Stomach (tissue), 9 donors: ENCODE measurements around the gene OLFM4. TPM values are rescaled to one million over a fixed set of nuclear protein-coding genes. Genes with fewer than 3 reads are reported as not detected.

ENCODE experiments used
- DNase-seq, 2 donors: peaks; one replicate each; pipeline versions ENCODE4 v3.0.0 to v3.0.0-alpha.2; 2013 to 2019
- H3K27ac ChIP-seq, 5 donors: fragments of 200-600 bp in 4 of 5; sonication (generic) in 4 of 5; one replicate each; pipeline ENCODE4 v1.5.1; 2013 to 2019; ENCODE audit warnings: mild to moderate bottlenecking in 1 of 5, moderate library complexity in 1 of 5
- H3K27me3 ChIP-seq, 3 donors: fragments of 200-600 bp; sonication (generic); one replicate each; pipeline ENCODE4 v1.5.1; 2017 to 2019; ENCODE audit warnings: mixed run types in 1 of 3
- H3K36me3 ChIP-seq, 4 donors: fragments of 200-600 bp; sonication (generic); 1 replicate in 3 of 4; 2 replicates in 1 of 4; pipeline ENCODE4 v1.5.1; 2016 to 2019
- H3K4me1 ChIP-seq, 4 donors: fragments of 200-600 bp; sonication (generic); one replicate each; pipeline ENCODE4 v1.5.1; 2016 to 2019
- H3K4me3 ChIP-seq, 4 donors: fragments of 200-600 bp; sonication (generic) in 3 of 4; one replicate each; pipeline ENCODE4 v1.5.1; 2016 to 2019; ENCODE audit warnings: mild to moderate bottlenecking in 1 of 4
- H3K9me3 ChIP-seq, 4 donors: fragments of 200-600 bp; sonication (generic); one replicate each; pipeline ENCODE4 v1.5.1; 2016 to 2019
- CTCF ChIP-seq, 7 experiments: fragments of 450-650 bp in 4 of 7; fragments of 200-600 bp in 3 of 7; sonication (generic) in 3 of 7; IDR thresholded peaks; one replicate each; pipeline ENCODE4 v1.5.1; 2016 to 2019; ENCODE audit warnings: antibody characterized with exemption in 7 of 7, control low read depth in 2 of 7, mild to moderate bottlenecking in 1 of 7
- EP300 ChIP-seq: sonication (generic); formaldehyde crosslinking; IDR thresholded peaks from one replicate; pipeline ENCODE4 v1.6.1; 2017; ENCODE audit warnings: antibody characterized with exemption
- POLR2A ChIP-seq, 4 donors: fragments of 450-650 bp; IDR thresholded peaks; one replicate each; pipeline ENCODE4 v1.6.1; 2016; ENCODE audit warnings: antibody characterized with exemption in 4 of 4, control low read depth in 2 of 4, mild to moderate bottlenecking in 1 of 4, moderate library complexity in 1 of 4
- POLR2AphosphoS5 ChIP-seq, 3 donors: sonication (generic); formaldehyde crosslinking; IDR thresholded peaks; one replicate each; pipeline ENCODE4 v1.6.1; 2016; ENCODE audit warnings: antibody characterized with exemption in 3 of 3
- WGBS, 5 donors: extraction: QIAGEN DNeasy Blood & Tissue Kit in 3 of 5; methylation state at CpG; one replicate each; pipeline versions ENCODE4 v1.1.5 to v1.1.7; 2013 to 2018; 5-methylcytosine and 5-hydroxymethylcytosine counted together
- intact Hi-C: fragments of 100-400 bp; cut with DNase I; formaldehyde crosslinking; loops from one replicate; pipeline ENCODE4 v1.15.1; 2023; ENCODE audit warnings: low total_unique reads
- polyA plus RNA-seq, 3 donors: library from polyadenylated mRNA; stranded (reverse); fragments of 200-250 nt; gene quantifications; one replicate each; pipeline ENCODE4 v1.2.3, GENCODE V29; 2013
- total RNA-seq, 5 donors: library from RNA; depleted of rRNA; stranded (reverse); fragments of >200 nt; gene quantifications; one replicate each; pipeline versions ENCODE4 v1.1.0 to v1.2.3, GENCODE V29; 2014 to 2016
- donor health status: healthy with polysubstance abuse.
- donor health status: Bipolar disorder and iron deficiency.
- donor health status: healthy.

Gene OLFM4
- total and polyA plus RNA-seq, 8 donors, result 0.92 to 167 (median 34.8) TPM; not detected in 1

- 48 to 62% (median 59%) methylated on average over 4 of the region's 4 CpGs for WGBS, 5 donors
- Histone ChIP-seq H3K36me3 (no peaks in the 10 kb centered on the region), H3K27me3 (no peaks in the 10 kb centered on the region), H3K27ac (no peak overlapping the region), H3K4me3 (no peak overlapping the region), H3K9me3 (no peaks in the 10 kb centered on the region), H3K4me1 (no peaks in the 10 kb centered on the region)
- intact Hi-C loops, result no loop called here
- TF ChIP-seq POLR2AphosphoS5 (IDR thresholded peaks at IDR 0.05), result no peak
- TF ChIP-seq POLR2A (IDR thresholded peaks at IDR 0.05), result no peak
- no peak for DNase-seq
These were observed 29.4 kb upstream of the OLFM4 start for GRCh38 chr13:52999093-52999696.

- TF ChIP-seq POLR2AphosphoS5 (IDR thresholded peaks at IDR 0.05) (no peak), CTCF (IDR thresholded peaks at IDR 0.05) (no peak), EP300 (no peak), POLR2A (IDR thresholded peaks at IDR 0.05) (no peak)
- DNase-seq, result no peak
- no peak overlapping the region for H3K4me3 ChIP-seq
- H3K27me3 ChIP-seq, result no peaks in the 10 kb centered on the region
- WGBS, 5 donors, result 62 to 93% (median 79%) methylated on average over 4 of the region's 4 CpGs
- H3K27ac ChIP-seq, result no peak overlapping the region
- H3K4me1 ChIP-seq, result no peaks in the 10 kb centered on the region
- H3K36me3 ChIP-seq, result no peaks in the 10 kb centered on the region
- no peaks in the 10 kb centered on the region for H3K9me3 ChIP-seq
- intact Hi-C loops, result no loop called here
These were observed 27.0 kb upstream of the OLFM4 start for GRCh38 chr13:53001444-53002225.

- intact Hi-C loops, result no loop called here
- TF ChIP-seq EP300 (no peak), CTCF (IDR thresholded peaks at IDR 0.05) (peak in 1 of 7 experiments; percentile 13), POLR2A (IDR thresholded peaks at IDR 0.05) (no peak), POLR2AphosphoS5 (IDR thresholded peaks at IDR 0.05) (no peak)
- Histone ChIP-seq H3K4me3 (no peak overlapping the region), H3K36me3 (no peaks in the 10 kb centered on the region), H3K27ac (no peak overlapping the region), H3K4me1 (peaks cover 0 to 5% (median 2%) of the 10 kb centered on the region in 4 donors), H3K9me3 (no peaks in the 10 kb centered on the region), H3K27me3 (no peaks in the 10 kb centered on the region)
- 66 to 85% (median 78%) methylated on average over 2 of the region's 2 CpGs for WGBS, 5 donors
- DNase-seq, result no peak
These were observed 24.0 kb upstream of the OLFM4 start for GRCh38 chr13:53004573-53004972.

- H3K9me3 ChIP-seq, result no peaks in the 10 kb centered on the region
- no peak overlapping the region for H3K27ac ChIP-seq
- intact Hi-C loops, result no loop called here
- no peaks in the 10 kb centered on the region for H3K27me3 ChIP-seq
- H3K4me3 ChIP-seq, result no peak overlapping the region
- H3K36me3 ChIP-seq, result no peaks in the 10 kb centered on the region
- H3K4me1 ChIP-seq, result peaks cover 0 to 12% (median 6%) of the 10 kb centered on the region in 4 donors
- 79 to 95% (median 90%) methylated on average over 12 of the region's 12 CpGs for WGBS, 5 donors
- DNase-seq, result no peak
- no peak for TF ChIP-seq CTCF (IDR thresholded peaks at IDR 0.05)
- TF ChIP-seq EP300, result no peak
- TF ChIP-seq POLR2A (IDR thresholded peaks at IDR 0.05), result no peak
- no peak for TF ChIP-seq POLR2AphosphoS5 (IDR thresholded peaks at IDR 0.05)
These were observed 23.0 kb upstream of the OLFM4 start for GRCh38 chr13:53005626-53006025.
